GM10266 (cell line): ENCODE results near the gene EEIG2.

Experiments
- DNase-seq: peaks from one replicate; pipeline ENCODE4 v3.0.0; 2012; ENCODE audit errors: extremely low spot score
- CTCF ChIP-seq: IDR thresholded peaks from 2 replicates; pipeline ENCODE4 v1.5.1; 2012; ENCODE audit warnings: mild to moderate bottlenecking, low read depth; ENCODE audit not compliant: control insufficient read depth, insufficient read depth; ENCODE audit errors: missing control alignments

The EEIG2 gene

DNA sequence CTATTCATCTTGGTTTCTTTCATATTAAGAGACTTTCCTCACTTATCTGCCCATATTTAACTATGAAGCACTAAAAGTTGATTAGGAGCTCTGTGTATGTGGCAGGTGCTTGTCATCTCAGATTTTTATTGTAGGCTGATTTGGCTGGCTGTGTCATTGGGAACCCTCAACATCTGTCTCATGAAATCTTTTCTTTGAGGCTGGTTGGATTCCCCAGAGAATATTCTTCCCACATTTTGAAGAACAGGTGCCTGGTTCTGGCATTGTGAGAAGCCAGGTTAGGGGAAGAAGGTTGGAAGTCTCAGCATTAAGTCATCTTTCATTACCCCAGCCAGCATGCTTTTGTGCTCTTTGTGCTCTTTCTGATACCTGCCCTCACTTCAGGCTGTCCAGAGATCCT is 37.1 kb downstream of the EEIG2 start:
- no peak for DNase-seq
- TF ChIP-seq CTCF, result no peak

DNA sequence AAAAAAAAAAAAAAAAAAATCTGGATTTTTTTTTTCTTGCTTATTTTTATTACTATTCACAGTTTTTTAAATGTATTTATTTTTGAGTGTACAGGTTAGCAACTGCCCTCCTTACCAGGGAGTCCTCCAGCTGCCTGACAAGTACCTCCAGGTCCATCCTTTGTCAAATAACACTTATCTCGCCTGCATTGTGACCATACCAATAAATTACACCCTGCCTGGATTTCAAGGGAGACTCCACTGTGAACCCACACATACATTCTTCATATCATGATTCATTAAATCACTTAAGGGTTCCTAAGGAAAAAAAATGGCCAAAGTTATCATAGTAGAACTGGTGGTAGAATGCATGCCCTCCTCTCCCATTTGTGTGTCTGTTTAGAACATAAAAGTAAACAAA is 38.4 kb downstream of the EEIG2 start:
- no peak for TF ChIP-seq CTCF
- no peak for DNase-seq

- no peak for TF ChIP-seq CTCF
- no peak for DNase-seq
Measured at GRCh38 chr1:108600504-108600903, 40.6 kb downstream of the EEIG2 start.

DNA sequence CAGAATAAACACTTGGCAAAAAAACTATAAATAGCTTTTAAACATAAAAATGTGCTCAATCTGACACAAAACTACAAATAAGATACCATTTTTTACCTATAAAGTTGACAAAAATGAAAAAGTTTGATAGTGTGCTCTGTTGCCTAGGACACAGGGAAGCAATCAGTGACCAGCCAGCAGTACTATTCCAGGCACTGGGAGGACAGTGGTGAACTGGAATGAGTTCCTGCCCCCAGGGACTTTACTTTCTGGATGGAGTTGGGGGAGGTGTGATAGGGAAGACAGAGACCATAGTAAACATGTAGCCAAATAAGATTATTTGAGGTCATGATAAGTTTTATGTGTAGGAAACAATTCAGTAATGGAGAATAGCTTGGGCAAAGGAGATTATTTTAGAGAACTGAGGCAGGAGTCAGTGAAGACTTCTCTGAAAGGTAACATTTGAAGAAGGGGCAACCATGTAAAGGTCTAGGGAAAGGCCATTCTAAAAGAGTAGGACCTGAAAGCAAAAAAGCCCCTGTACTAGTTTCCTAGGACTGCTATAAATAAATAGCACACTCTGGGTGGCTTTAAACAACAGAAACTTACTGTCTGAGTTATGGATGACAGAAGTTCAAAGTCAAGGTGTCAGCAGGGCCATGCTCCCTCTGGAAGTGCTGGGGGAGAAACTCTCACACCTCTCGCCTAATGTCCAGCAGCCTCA is 42.0 kb downstream of the EEIG2 start:
- no peak for TF ChIP-seq CTCF
- no peak for DNase-seq

- no peak for DNase-seq
- no peak for TF ChIP-seq CTCF
Measured at GRCh38 chr1:108605633-108606032, 45.7 kb downstream of the EEIG2 start.

DNA sequence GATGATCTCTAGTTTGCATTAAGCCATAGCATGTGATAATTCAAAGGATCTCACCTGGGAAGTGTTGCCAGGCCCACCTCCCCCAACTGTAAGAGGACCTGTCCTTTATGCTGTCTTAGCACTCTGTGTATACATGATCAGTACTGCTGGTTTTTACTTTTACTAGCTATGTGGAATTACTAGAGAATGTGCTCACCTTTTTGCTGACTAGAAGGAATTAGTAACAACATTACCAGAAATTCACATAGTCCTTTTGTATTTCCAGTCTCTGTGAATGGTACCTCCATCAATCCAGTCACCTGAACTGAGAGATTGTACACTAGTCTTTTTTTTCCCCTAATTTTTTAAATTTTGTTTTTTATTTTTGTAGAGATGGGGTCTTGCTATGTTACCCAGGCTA is 46.6 kb downstream of the EEIG2 start:
- no peak for TF ChIP-seq CTCF

DNA sequence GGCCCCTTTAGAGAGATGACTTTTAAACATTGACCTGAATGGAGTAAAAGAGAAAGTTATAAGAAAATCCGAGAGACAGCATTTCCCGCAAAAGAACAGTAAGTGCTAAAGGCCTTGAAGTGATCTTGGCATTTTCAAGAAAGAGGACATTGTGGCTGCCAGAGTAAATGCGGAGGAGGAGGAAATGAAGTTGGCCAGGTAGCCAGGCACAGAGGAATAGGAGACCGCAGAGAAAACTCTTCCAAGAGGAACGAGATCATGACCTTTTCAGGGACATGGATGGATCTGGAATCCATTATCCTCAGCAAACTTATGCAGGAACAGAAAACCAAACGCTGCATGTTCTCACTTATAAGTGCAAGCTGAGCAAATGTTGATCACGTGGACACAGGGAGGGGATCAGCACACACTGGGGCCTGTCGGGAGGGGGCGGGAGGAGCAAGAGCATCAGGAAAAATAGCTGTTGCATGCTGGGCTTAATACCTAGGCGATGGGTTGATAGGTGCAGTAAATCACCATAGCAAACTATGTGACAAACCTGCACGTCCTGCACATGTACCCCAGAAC is 49.7 kb downstream of the EEIG2 start:
- no peak for DNase-seq
- no peak for TF ChIP-seq CTCF

More for the DNA sequence above, 46.6 kb downstream of the EEIG2 start:
- no peak for DNase-seq
